Smooth muscle cell (in vitro differentiated cells): ENCODE data around the gene CEBPZOS. TPM values are rescaled to one million over a fixed set of nuclear protein-coding genes. Genes with fewer than 3 reads are reported as not detected.

Source experiments
- DNase-seq: peaks from one replicate; lab custom pipeline; 2025; ENCODE audit not compliant: unreplicated experiment; lab: John Stamatoyannopoulos, UW
- H2AFZ ChIP-seq: fragments of 200-600 bp; sonication (generic); 2 replicates; pipeline ENCODE4 v1.6.0; 2016; ENCODE audit warnings: antibody characterized with exemption, low read depth, mild to moderate bottlenecking
- H3F3A ChIP-seq: fragments of 200-600 bp; sonication (generic); 2 replicates; pipeline ENCODE4 v1.6.0; 2017; ENCODE audit warnings: antibody characterized with exemption, low read depth
- H3K27ac ChIP-seq: fragments of 200-600 bp; sonication (generic); 2 replicates; pipeline ENCODE4 v1.5.1; 2016; ENCODE audit warnings: low read depth, mild to moderate bottlenecking
- H3K27me3 ChIP-seq: fragments of 200-600 bp; sonication (generic); 2 replicates; pipeline ENCODE4 v1.6.1; 2016; ENCODE audit warnings: low read depth, mild to moderate bottlenecking
- H3K36me3 ChIP-seq: fragments of 200-600 bp; sonication (generic); 2 replicates; pipeline ENCODE4 v1.5.1; 2016; ENCODE audit warnings: low read depth
- H3K4me1 ChIP-seq: fragments of 200-600 bp; sonication (generic); 2 replicates; pipeline ENCODE4 v1.5.1; 2016; ENCODE audit warnings: low read depth
- H3K4me2 ChIP-seq: fragments of 200-600 bp; sonication (generic); 2 replicates; pipeline ENCODE4 v1.6.0; 2016; ENCODE audit warnings: mild to moderate bottlenecking
- H3K4me3 ChIP-seq: fragments of 200-600 bp; sonication (generic); 2 replicates; pipeline ENCODE4 v1.5.1; 2016; ENCODE audit warnings: mild to moderate bottlenecking
- H3K79me2 ChIP-seq: fragments of 200-600 bp; sonication (generic); 2 replicates; pipeline ENCODE4 v1.6.0; 2016; ENCODE audit warnings: low read depth, mild to moderate bottlenecking
- H3K9ac ChIP-seq: fragments of 200-600 bp; sonication (generic); 2 replicates; pipeline ENCODE4 v1.6.0; 2016; ENCODE audit warnings: low read depth
- H3K9me3 ChIP-seq: fragments of 200-600 bp; sonication (generic); replicated peaks from 2 replicates; pipeline ENCODE4 v1.5.1; 2016; ENCODE audit warnings: low read depth
- H4K20me1 ChIP-seq: fragments of 200-600 bp; sonication (generic); 2 replicates; pipeline ENCODE4 v1.6.0; 2016; ENCODE audit warnings: low read depth
- CTCF ChIP-seq: fragments of 200-600 bp; sonication (generic); IDR thresholded peaks from 2 replicates; pipeline ENCODE4 v1.5.1; 2017; ENCODE audit warnings: borderline replicate concordance, mild to moderate bottlenecking, antibody characterized with exemption; ENCODE audit not compliant: insufficient read depth, poor library complexity, severe bottlenecking
- WGBS: methylation state at CpG from one replicate; pipeline ENCODE4 v1.1.7; 2016; ENCODE audit warnings: low lambda C conversion rate; 5-methylcytosine and 5-hydroxymethylcytosine counted together
- polyA plus RNA-seq: library from polyadenylated mRNA; unstranded; fragments of >200 nt; fragmentation: Nextera tagmentation; extraction: Ambion mirVana; gene quantifications from 2 replicates; pipeline ENCODE4 v1.2.1, GENCODE V29; 2016
- total RNA-seq: library from RNA; depleted of rRNA; stranded (reverse); fragments of >200 nt; gene quantifications from 2 replicates; pipeline ENCODE4 v1.2.3, GENCODE V29; 2014

The CEBPZOS gene
- total and polyA plus RNA-seq, 2 experiments from 2014 or later: 7.8 to 9.5 TPM

- Histone ChIP-seq H3K4me2 (no peak overlapping the region), H3K4me1 (peaks cover 17% of the 10 kb centered on the region), H4K20me1 (peaks cover 50% of the 10 kb centered on the region), H3K79me2 (peaks cover 54% of the 10 kb centered on the region), H3K9ac (no peak overlapping the region), H3K27me3 (no peaks in the 10 kb centered on the region), H3K4me3 (no peak overlapping the region), H3K36me3 (peaks cover 11% of the 10 kb centered on the region), H3K9me3 (no peaks in the 10 kb centered on the region), H2AFZ (no peak overlapping the region), H3F3A (no peaks in the 10 kb centered on the region), H3K27ac (no peak overlapping the region)
- 78% methylated on average over 4 of the region's 4 CpGs for WGBS
- no peak for TF ChIP-seq CTCF
- no peak for DNase-seq
Observed at GRCh38 chr2:37226863-37227262, 30.6 kb downstream of the CEBPZOS start.

- H4K20me1 ChIP-seq: peaks cover 47% of the 10 kb centered on the region
- H3F3A ChIP-seq: no peaks in the 10 kb centered on the region
- H3K36me3 ChIP-seq: no peaks in the 10 kb centered on the region
- no peak for TF ChIP-seq CTCF
- no peak overlapping the region for H3K4me2 ChIP-seq
- H3K4me1 ChIP-seq: peaks cover 25% of the 10 kb centered on the region
- no peak overlapping the region for H3K9ac ChIP-seq
- H3K79me2 ChIP-seq: peaks cover 70% of the 10 kb centered on the region
- no peaks in the 10 kb centered on the region for H3K9me3 ChIP-seq
- no peak overlapping the region for H3K27ac ChIP-seq
- H2AFZ ChIP-seq: no peak overlapping the region
- no peak overlapping the region for H3K4me3 ChIP-seq
- no peaks in the 10 kb centered on the region for H3K27me3 ChIP-seq
- no peak for DNase-seq
- 96% methylated on average over 3 of the region's 3 CpGs for whole genome bisulfite sequencing
Observed at GRCh38 chr2:37228788-37229187, 32.5 kb downstream of the CEBPZOS start.

GRCh38 chr2:37230581-37230980 is 34.3 kb downstream of the CEBPZOS start:
- DNase-seq: no peak
- WGBS: 1% methylated on average over 8 of the region's 8 CpGs
- H4K20me1 ChIP-seq: peaks cover 43% of the 10 kb centered on the region

More at GRCh38 chr2:37230581-37230980, 34.3 kb downstream of the CEBPZOS start:
- Histone ChIP-seq H3K27ac (peak overlapping the region; percentile 88), H3F3A (no peaks in the 10 kb centered on the region), H3K4me3 (peak overlapping the region; percentile 62), H3K4me1 (peaks cover 19% of the 10 kb centered on the region), H3K79me2 (peaks cover 73% of the 10 kb centered on the region), H3K27me3 (no peaks in the 10 kb centered on the region), H3K36me3 (no peaks in the 10 kb centered on the region), H3K9ac (peak overlapping the region; percentile 84), H2AFZ (peak overlapping the region; percentile 83), H3K4me2 (peak overlapping the region; percentile 100), H3K9me3 (no peaks in the 10 kb centered on the region)
- TF ChIP-seq CTCF: no peak
